Vagina (tissue), 2 donors: ENCODE data around the gene MYBPHL. TPM values are rescaled to one million over a fixed set of nuclear protein-coding genes. Genes with fewer than 3 reads are reported as not detected.

Experiments
- DNase-seq, 2 donors: peaks; one replicate each; pipeline ENCODE4 v3.0.0-alpha.2; 2017; ENCODE audit errors: extremely low spot score in 2 of 2
- H3K27ac ChIP-seq: fragments of 200-600 bp; sonication (generic); one replicate; pipeline ENCODE4 v1.5.1; 2019
- H3K27me3 ChIP-seq: fragments of 200-600 bp; sonication (generic); one replicate; pipeline ENCODE4 v1.5.1; 2019
- H3K36me3 ChIP-seq, 2 donors: fragments of 200-600 bp; sonication (generic); one replicate each; pipeline ENCODE4 v1.5.1; 2017 to 2019
- H3K4me1 ChIP-seq: fragments of 200-600 bp; sonication (generic); one replicate; pipeline ENCODE4 v1.5.1; 2019
- H3K4me3 ChIP-seq, 2 donors: fragments of 200-600 bp; sonication (generic); 1 replicate in 1 of 2; 2 replicates in 1 of 2; pipeline ENCODE4 v1.5.1; 2016 to 2019
- H3K9me3 ChIP-seq: fragments of 200-600 bp; sonication (generic); one replicate; pipeline ENCODE4 v1.5.1; 2019
- POLR2A ChIP-seq, 2 donors: fragments of 450-650 bp; IDR thresholded peaks; one replicate each; pipeline ENCODE4 v1.6.1; 2017; ENCODE audit warnings: antibody characterized with exemption in 2 of 2, mild to moderate bottlenecking in 2 of 2, moderate library complexity in 2 of 2
- POLR2AphosphoS5 ChIP-seq, 2 donors: sonication (generic); formaldehyde crosslinking; IDR thresholded peaks; one replicate each; pipeline ENCODE4 v1.9.0; 2017; ENCODE audit warnings: antibody characterized with exemption in 2 of 2, mild to moderate bottlenecking in 2 of 2, low read depth in 1 of 2; ENCODE audit not compliant: insufficient read depth in 1 of 2
- intact Hi-C: fragments of 100-400 bp; cut with DNase I; formaldehyde crosslinking; loops from one replicate; pipeline ENCODE4 v1.15.1; 2023
- total RNA-seq: library from RNA; depleted of rRNA; stranded (reverse); fragments of >200 nt; gene quantifications from one replicate; pipeline ENCODE4 v1.2.3, GENCODE V29; 2016
- TF ChIP-seq, protein P1 (sequence below), 3 experiments: fragments of 450-650 bp in 2 of 3; fragments of 200-600 bp in 1 of 3; sonication (generic) in 1 of 3; IDR thresholded peaks; one replicate each; pipeline ENCODE4 v1.5.1; 2017 to 2019; ENCODE audit warnings: antibody characterized with exemption in 3 of 3, mild to moderate bottlenecking in 2 of 3, moderate library complexity in 2 of 3

MYBPHL gene
- total RNA-seq, 1 donor from 2014 or later, result not detected

- H3K4me3 ChIP-seq, result no peak overlapping the region
- TF ChIP-seq, protein P1, sequence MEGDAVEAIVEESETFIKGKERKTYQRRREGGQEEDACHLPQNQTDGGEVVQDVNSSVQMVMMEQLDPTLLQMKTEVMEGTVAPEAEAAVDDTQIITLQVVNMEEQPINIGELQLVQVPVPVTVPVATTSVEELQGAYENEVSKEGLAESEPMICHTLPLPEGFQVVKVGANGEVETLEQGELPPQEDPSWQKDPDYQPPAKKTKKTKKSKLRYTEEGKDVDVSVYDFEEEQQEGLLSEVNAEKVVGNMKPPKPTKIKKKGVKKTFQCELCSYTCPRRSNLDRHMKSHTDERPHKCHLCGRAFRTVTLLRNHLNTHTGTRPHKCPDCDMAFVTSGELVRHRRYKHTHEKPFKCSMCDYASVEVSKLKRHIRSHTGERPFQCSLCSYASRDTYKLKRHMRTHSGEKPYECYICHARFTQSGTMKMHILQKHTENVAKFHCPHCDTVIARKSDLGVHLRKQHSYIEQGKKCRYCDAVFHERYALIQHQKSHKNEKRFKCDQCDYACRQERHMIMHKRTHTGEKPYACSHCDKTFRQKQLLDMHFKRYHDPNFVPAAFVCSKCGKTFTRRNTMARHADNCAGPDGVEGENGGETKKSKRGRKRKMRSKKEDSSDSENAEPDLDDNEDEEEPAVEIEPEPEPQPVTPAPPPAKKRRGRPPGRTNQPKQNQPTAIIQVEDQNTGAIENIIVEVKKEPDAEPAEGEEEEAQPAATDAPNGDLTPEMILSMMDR (IDR thresholded peaks at IDR 0.05), result no peak
- TF ChIP-seq POLR2A (IDR thresholded peaks at IDR 0.05) (no peak), POLR2AphosphoS5 (IDR thresholded peaks at IDR 0.05; ENCODE audit: insufficient read depth in 1 of 2, low read depth in 1 of 2) (no peak)
- H3K36me3 ChIP-seq, result no peaks in the 10 kb centered on the region
- H3K9me3 ChIP-seq, result no peaks in the 10 kb centered on the region
- no peak overlapping the region for H3K27ac ChIP-seq
- intact Hi-C loops, result no loop called here
- H3K27me3 ChIP-seq, result no peaks in the 10 kb centered on the region
- peaks cover 43% of the 10 kb centered on the region for H3K4me1 ChIP-seq
- no peak for DNase-seq
These were observed 54.5 kb downstream of the MYBPHL start for GRCh38 chr1:109252167-109252892.

- no peak overlapping the region for H3K27ac ChIP-seq
- intact Hi-C loops, result no loop called here
- no peak overlapping the region for H3K4me3 ChIP-seq
- no peaks in the 10 kb centered on the region for H3K9me3 ChIP-seq
- H3K36me3 ChIP-seq, result no peaks in the 10 kb centered on the region
- no peak for DNase-seq
- H3K4me1 ChIP-seq, result peaks cover 44% of the 10 kb centered on the region
- no peak for TF ChIP-seq POLR2A (IDR thresholded peaks at IDR 0.05)
- TF ChIP-seq POLR2AphosphoS5 (IDR thresholded peaks at IDR 0.05; ENCODE audit: insufficient read depth in 1 of 2, low read depth in 1 of 2), result no peak
- TF ChIP-seq, protein P1 (IDR thresholded peaks at IDR 0.05), result no peak
- H3K27me3 ChIP-seq, result no peaks in the 10 kb centered on the region
These were observed 55.3 kb downstream of the MYBPHL start for GRCh38 chr1:109251277-109252166.

GRCh38 chr1:109250454-109251276 is 56.1 kb downstream of the MYBPHL start:
- TF ChIP-seq POLR2AphosphoS5 (IDR thresholded peaks at IDR 0.05; ENCODE audit: insufficient read depth in 1 of 2, low read depth in 1 of 2), result no peak
- TF ChIP-seq, protein P1 (IDR thresholded peaks at IDR 0.05), result no peak
- TF ChIP-seq POLR2A (IDR thresholded peaks at IDR 0.05), result no peak
- Histone ChIP-seq H3K27me3 (no peaks in the 10 kb centered on the region), H3K27ac (no peak overlapping the region), H3K9me3 (no peaks in the 10 kb centered on the region), H3K4me3 (peak overlapping the region; percentile 56 to 84), H3K36me3 (no peaks in the 10 kb centered on the region), H3K4me1 (peaks cover 41% of the 10 kb centered on the region)
- no peak for DNase-seq
- intact Hi-C loops, result no loop called here

DNA sequence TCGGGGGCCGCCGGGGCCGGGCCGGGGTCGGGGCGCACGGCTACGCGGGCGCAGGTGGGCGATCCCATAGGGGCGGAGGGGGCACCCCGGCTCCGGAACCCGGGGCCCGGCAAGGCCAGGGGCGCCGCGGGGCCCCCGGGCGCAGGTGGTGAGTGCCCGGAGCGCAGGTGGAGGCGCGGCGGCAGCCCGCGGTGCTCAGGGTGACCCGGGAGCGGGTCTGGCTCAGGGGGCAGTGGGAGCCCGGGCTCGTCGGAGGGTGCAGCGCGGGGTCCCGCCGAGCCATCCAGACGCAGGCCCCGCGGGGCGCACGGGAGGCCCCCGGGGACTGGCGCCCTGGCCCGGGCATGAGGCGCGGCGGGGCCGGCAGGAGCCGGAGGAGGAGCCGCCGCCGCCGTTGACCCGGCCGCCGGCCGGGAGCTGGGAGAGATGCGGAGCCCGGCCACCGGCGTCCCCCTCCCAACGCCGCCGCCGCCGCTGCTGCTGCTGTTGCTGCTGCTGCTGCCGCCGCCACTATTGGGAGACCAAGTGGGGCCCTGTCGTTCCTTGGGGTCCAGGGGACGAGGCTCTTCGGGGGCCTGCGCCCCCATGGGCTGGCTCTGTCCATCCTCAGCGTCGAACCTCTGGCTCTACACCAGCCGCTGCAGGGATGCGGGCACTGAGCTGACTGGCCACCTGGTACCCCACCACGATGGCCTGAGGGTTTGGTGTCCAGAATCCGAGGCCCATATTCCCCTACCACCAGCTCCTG is 57.0 kb downstream of the MYBPHL start:
- no peak for TF ChIP-seq POLR2A (IDR thresholded peaks at IDR 0.05)
- TF ChIP-seq, protein P1 (IDR thresholded peaks at IDR 0.05), result no peak
- intact Hi-C loops, result no loop called here
- Histone ChIP-seq H3K4me3 (peak overlapping the region; percentile 56 to 84), H3K4me1 (peaks cover 33% of the 10 kb centered on the region), H3K9me3 (no peaks in the 10 kb centered on the region), H3K36me3 (no peaks in the 10 kb centered on the region), H3K27me3 (no peaks in the 10 kb centered on the region), H3K27ac (peak overlapping the region; percentile 50)
- no peak for DNase-seq
